B cell (primary cell): Measurements from ENCODE around the gene GLYATL1. TPM values are rescaled to one million over a fixed set of nuclear protein-coding genes. Genes with fewer than 3 reads are reported as not detected.

Experiments
- ATAC-seq: fragments of 200-7000 bp; cut with Tn5 transposase; one replicate; pipeline ENCODE4 v1.10.0; 2021; ENCODE audit warnings: low read depth, mild to moderate bottlenecking, moderate number of reproducible peaks, moderate library complexity
- CTCF ChIA-PET: fragments of 350-600 bp; sonication (Branson Sonifier 250); formaldehyde crosslinking; loops from one replicate; lab custom pipeline; 2021; ENCODE audit warnings: antibody characterized with exemption, inconsistent platforms; lab: Charles Lee
- POLR2A ChIA-PET: fragments of 350-600 bp; sonication (Branson Sonifier 250); formaldehyde crosslinking; loops from one replicate; lab custom pipeline; 2021; ENCODE audit warnings: antibody characterized with exemption; lab: Charles Lee
- DNase-seq: peaks from one replicate; pipeline ENCODE4 v3.0.0; 2013
- H2AFZ ChIP-seq: 2 replicates; pipeline ENCODE4 v1.6.1; 2012; ENCODE audit warnings: mild to moderate bottlenecking, low read depth, low read length; ENCODE audit not compliant: insufficient read depth, poor library complexity, severe bottlenecking
- H3K27ac ChIP-seq, 2 donors: 1 replicate in 1 of 2; 2 replicates in 1 of 2; pipeline ENCODE4 v1.5.1; 2012 to 2013; ENCODE audit warnings: low read length in 2 of 2, mild to moderate bottlenecking in 2 of 2, moderate library complexity in 1 of 2
- H3K27me3 ChIP-seq, 4 experiments: fragments of 200-600 bp in 1 of 4; sonication (generic) in 1 of 4; replicated peaks in 1 of 4; 1 replicate in 2 of 4; 2 replicates in 2 of 4; pipeline versions ENCODE4 v1.6.1 to v1.7.0; 2013 to 2016; ENCODE audit warnings: low read length in 3 of 4, mild to moderate bottlenecking in 2 of 4, mixed read lengths in 1 of 4, moderate library complexity in 1 of 4; ENCODE audit not compliant: insufficient read depth in 4 of 4, control insufficient read depth in 3 of 4; ENCODE audit errors: control extremely low read depth in 1 of 4
- H3K36me3 ChIP-seq, 2 experiments: replicated peaks in 1 of 2; 1 replicate in 1 of 2; 2 replicates in 1 of 2; pipeline versions ENCODE4 v1.6.1 to v1.7.1; 2013; ENCODE audit warnings: low read length in 1 of 2; ENCODE audit not compliant: insufficient read depth in 2 of 2, control insufficient read depth in 1 of 2; ENCODE audit errors: control extremely low read depth in 1 of 2, extremely low read depth in 1 of 2
- H3K4me1 ChIP-seq, 2 donors: fragments of 200-600 bp in 1 of 2; sonication (generic) in 1 of 2; 1 replicate in 1 of 2; 2 replicates in 1 of 2; pipeline versions ENCODE4 v1.5.1 to v1.6.1; 2013 to 2017; ENCODE audit warnings: low read length in 2 of 2; ENCODE audit not compliant: control insufficient read depth in 2 of 2, insufficient read depth in 2 of 2
- H3K4me2 ChIP-seq: replicated peaks from 2 replicates; pipeline ENCODE3; 2012; ENCODE audit warnings: mild to moderate bottlenecking, low read depth, low read length; ENCODE audit not compliant: poor library complexity, severe bottlenecking
- H3K4me3 ChIP-seq, 5 experiments: fragments of 200-600 bp in 1 of 5; sonication (generic) in 1 of 5; 1 replicate in 3 of 5; 2 replicates in 2 of 5; pipeline versions ENCODE4 v1.5.1 to v1.7.0; 2011 to 2016; ENCODE audit warnings: low read length in 4 of 5, mild to moderate bottlenecking in 4 of 5, low read depth in 2 of 5, control low read depth in 1 of 5, moderate library complexity in 1 of 5; ENCODE audit not compliant: insufficient read depth in 1 of 5; ENCODE audit errors: control extremely low read depth in 1 of 5, extremely low read depth in 1 of 5
- H3K79me2 ChIP-seq: fragments of 200-600 bp; sonication (generic); one replicate; pipeline ENCODE4 v1.6.0; 2016; ENCODE audit warnings: low read length; ENCODE audit not compliant: control insufficient read depth, insufficient read depth
- H3K9ac ChIP-seq: fragments of 200-600 bp; sonication (generic); 2 replicates; pipeline ENCODE4 v1.6.1; 2017; ENCODE audit warnings: mild to moderate bottlenecking, low read length, moderate library complexity
- H3K9me3 ChIP-seq, 3 donors: one replicate each; pipeline versions ENCODE4 v1.6.1 to v1.7.1; 2013; ENCODE audit warnings: low read length in 2 of 3; ENCODE audit not compliant: control insufficient read depth in 2 of 3, insufficient read depth in 1 of 3; ENCODE audit errors: control extremely low read depth in 1 of 3
- H4K20me1 ChIP-seq: 2 replicates; pipeline ENCODE4 v1.6.0; 2012; ENCODE audit warnings: mild to moderate bottlenecking, low read length; ENCODE audit not compliant: insufficient read depth, control insufficient read depth, poor library complexity, severe bottlenecking
- H3K27ac Mint-ChIP-seq: one replicate; pipeline ENCODE4 v1.8.0; 2021; ENCODE audit warnings: mixed read lengths
- H3K27me3 Mint-ChIP-seq: one replicate; pipeline ENCODE4 v1.8.0; 2021; ENCODE audit warnings: mixed read lengths
- H3K4me1 Mint-ChIP-seq: one replicate; pipeline ENCODE4 v1.8.0; 2021; ENCODE audit warnings: mixed read lengths
- H3K4me3 Mint-ChIP-seq: one replicate; pipeline ENCODE4 v1.8.0; 2021; ENCODE audit warnings: mixed read lengths
- H3K9me3 Mint-ChIP-seq: one replicate; pipeline ENCODE4 v1.8.0; 2022; ENCODE audit warnings: mixed read lengths; ENCODE audit not compliant: insufficient read depth
- EZH2 ChIP-seq: IDR thresholded peaks from 2 replicates; pipeline ENCODE4 v1.6.1; 2012; ENCODE audit warnings: borderline replicate concordance, low read depth, mild to moderate bottlenecking, moderate library complexity, low read length; ENCODE audit not compliant: insufficient read depth, poor library complexity, severe bottlenecking
- WGBS: methylation state at CpG from one replicate; pipeline ENCODE4 v1.1.5; 2013; ENCODE audit warnings: missing lambda C conversion rate; ENCODE audit not compliant: insufficient coverage; 5-methylcytosine and 5-hydroxymethylcytosine counted together
- intact Hi-C: fragments of 100-400 bp; cut with micrococcal nuclease; formaldehyde crosslinking; loops from one replicate; pipeline ENCODE4 v1.10.0; 2022
- polyA plus RNA-seq: library from polyadenylated mRNA; depleted of rRNA; stranded (reverse); fragments of >200 nt; gene quantifications from 2 replicates; pipeline ENCODE4 v1.2.3, GENCODE V29; 2012
- total RNA-seq, 2 donors: library from RNA; stranded (reverse); fragments of 120-200 nt in 1 of 2; gene quantifications; 1 replicate in 1 of 2; 2 replicates in 1 of 2; pipeline versions ENCODE4 v1.2.3 to v1.2.4, GENCODE V29; 2013 to 2022
- TF ChIP-seq, protein P1 (sequence below): fragments of 200-600 bp; IDR thresholded peaks from one replicate; pipeline ENCODE4 v1.8.0; 2022; ENCODE audit warnings: antibody characterized with exemption, mild to moderate bottlenecking

Gene GLYATL1
- total and polyA plus RNA-seq, 2 donors (not counting 1 experiment from before 2014, with no cell fraction given) = not detected

- H3K27me3 ChIP-seq = no peaks in the 10 kb centered on the region
- no peak for TF ChIP-seq EZH2
- TF ChIP-seq, protein P1, sequence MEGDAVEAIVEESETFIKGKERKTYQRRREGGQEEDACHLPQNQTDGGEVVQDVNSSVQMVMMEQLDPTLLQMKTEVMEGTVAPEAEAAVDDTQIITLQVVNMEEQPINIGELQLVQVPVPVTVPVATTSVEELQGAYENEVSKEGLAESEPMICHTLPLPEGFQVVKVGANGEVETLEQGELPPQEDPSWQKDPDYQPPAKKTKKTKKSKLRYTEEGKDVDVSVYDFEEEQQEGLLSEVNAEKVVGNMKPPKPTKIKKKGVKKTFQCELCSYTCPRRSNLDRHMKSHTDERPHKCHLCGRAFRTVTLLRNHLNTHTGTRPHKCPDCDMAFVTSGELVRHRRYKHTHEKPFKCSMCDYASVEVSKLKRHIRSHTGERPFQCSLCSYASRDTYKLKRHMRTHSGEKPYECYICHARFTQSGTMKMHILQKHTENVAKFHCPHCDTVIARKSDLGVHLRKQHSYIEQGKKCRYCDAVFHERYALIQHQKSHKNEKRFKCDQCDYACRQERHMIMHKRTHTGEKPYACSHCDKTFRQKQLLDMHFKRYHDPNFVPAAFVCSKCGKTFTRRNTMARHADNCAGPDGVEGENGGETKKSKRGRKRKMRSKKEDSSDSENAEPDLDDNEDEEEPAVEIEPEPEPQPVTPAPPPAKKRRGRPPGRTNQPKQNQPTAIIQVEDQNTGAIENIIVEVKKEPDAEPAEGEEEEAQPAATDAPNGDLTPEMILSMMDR = no peak
- no peaks in the 10 kb centered on the region for H3K79me2 ChIP-seq
- intact Hi-C loops = no loop called here
- H3K27ac ChIP-seq = no peak overlapping the region
- H2AFZ ChIP-seq = no peak overlapping the region
- Mint-ChIP-seq H3K27me3 (peaks cover 10% of the 10 kb centered on the region), H3K27ac (no peak overlapping the region), H3K4me1 (no peaks in the 10 kb centered on the region), H3K9me3 (no peaks in the 10 kb centered on the region), H3K4me3 (no peak overlapping the region)
- ChIA-PET POLR2A (no interaction called here), CTCF (no interaction called here)
- no peak overlapping the region for H3K4me3 ChIP-seq
- no peaks in the 10 kb centered on the region for H4K20me1 ChIP-seq
- no peak overlapping the region for H3K9ac ChIP-seq
- no peak for ATAC-seq
- no peak overlapping the region for H3K4me2 ChIP-seq
- 95% methylated on average over 5 of the region's 7 CpGs for WGBS
- no peak for DNase-seq
- H3K9me3 ChIP-seq = no peaks in the 10 kb centered on the region
- no peaks in the 10 kb centered on the region for H3K36me3 ChIP-seq
- no peaks in the 10 kb centered on the region for H3K4me1 ChIP-seq
Measured at GRCh38 chr11:58934945-58935513, 4.3 kb upstream of the GLYATL1 start.

- DNase-seq = no peak
- H3K27me3 ChIP-seq = no peaks in the 10 kb centered on the region
- H3K9me3 Mint-ChIP-seq = no peaks in the 10 kb centered on the region
Measured at GRCh38 chr11:58938398-58938797, 890 bp upstream of the GLYATL1 start.

More at GRCh38 chr11:58938398-58938797, 890 bp upstream of the GLYATL1 start:
- no peaks in the 10 kb centered on the region for H3K4me1 Mint-ChIP-seq
- Histone ChIP-seq H3K4me3 (no peak overlapping the region), H3K9me3 (no peaks in the 10 kb centered on the region), H2AFZ (no peak overlapping the region), H3K9ac (no peak overlapping the region), H3K4me2 (no peak overlapping the region), H3K27ac (no peak overlapping the region), H3K36me3 (no peaks in the 10 kb centered on the region), H3K4me1 (no peaks in the 10 kb centered on the region), H3K79me2 (no peaks in the 10 kb centered on the region), H4K20me1 (no peaks in the 10 kb centered on the region)
- 64% methylated on average over 4 of the region's 4 CpGs for WGBS
- intact Hi-C loops = no loop called here
- H3K27ac Mint-ChIP-seq = no peak overlapping the region
- H3K27me3 Mint-ChIP-seq = peaks cover 3% of the 10 kb centered on the region
- TF ChIP-seq, protein P1 = no peak
- no peak for TF ChIP-seq EZH2
- ChIA-PET POLR2A (no interaction called here), CTCF (interaction anchor here (1.3 to 1.4 kb wide), 2 partner anchors 9 to 10 kb away, joined by 3 read pairs; no protein-coding TSS in a partner anchor)
- ATAC-seq = no peak
- H3K4me3 Mint-ChIP-seq = no peak overlapping the region
